ENCODE measurements around the gene ZNF761.
"Not testable (repeated sequence)": the region's sequence is repeated elsewhere in the genome, so short reads cannot be mapped to it uniquely, and the experiment has no call there.

DNA sequence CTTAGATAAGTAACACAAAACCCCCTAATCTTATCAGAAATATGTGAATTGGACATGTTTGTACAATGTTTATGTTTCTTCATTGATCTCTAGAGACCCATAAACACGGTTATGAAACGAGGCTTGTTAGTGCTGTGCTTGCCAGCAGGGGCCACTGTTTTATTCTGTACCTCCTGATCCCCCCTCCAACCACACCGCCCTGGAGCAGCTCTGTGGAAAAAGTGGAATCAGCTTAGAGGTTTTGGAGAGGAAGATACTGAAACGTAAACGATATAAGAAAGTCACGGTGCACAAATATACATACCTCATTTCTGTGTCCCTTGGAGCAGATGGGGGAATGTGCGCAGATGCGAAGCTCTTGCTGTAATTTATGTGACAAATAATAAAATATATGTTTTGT is 8.1 kb upstream of the ZNF761 start:
- TF ChIP-seq, protein P1, sequence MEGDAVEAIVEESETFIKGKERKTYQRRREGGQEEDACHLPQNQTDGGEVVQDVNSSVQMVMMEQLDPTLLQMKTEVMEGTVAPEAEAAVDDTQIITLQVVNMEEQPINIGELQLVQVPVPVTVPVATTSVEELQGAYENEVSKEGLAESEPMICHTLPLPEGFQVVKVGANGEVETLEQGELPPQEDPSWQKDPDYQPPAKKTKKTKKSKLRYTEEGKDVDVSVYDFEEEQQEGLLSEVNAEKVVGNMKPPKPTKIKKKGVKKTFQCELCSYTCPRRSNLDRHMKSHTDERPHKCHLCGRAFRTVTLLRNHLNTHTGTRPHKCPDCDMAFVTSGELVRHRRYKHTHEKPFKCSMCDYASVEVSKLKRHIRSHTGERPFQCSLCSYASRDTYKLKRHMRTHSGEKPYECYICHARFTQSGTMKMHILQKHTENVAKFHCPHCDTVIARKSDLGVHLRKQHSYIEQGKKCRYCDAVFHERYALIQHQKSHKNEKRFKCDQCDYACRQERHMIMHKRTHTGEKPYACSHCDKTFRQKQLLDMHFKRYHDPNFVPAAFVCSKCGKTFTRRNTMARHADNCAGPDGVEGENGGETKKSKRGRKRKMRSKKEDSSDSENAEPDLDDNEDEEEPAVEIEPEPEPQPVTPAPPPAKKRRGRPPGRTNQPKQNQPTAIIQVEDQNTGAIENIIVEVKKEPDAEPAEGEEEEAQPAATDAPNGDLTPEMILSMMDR (IDR thresholded peaks at IDR 0.05), result not testable (repeated sequence)
- not testable (repeated sequence) for TF ChIP-seq POLR2A (IDR thresholded peaks at IDR 0.05)
